Panc1 (cell line): ENCODE measurements around the gene FCRL4. TPM values are rescaled to one million over a fixed set of nuclear protein-coding genes. Genes with fewer than 3 reads are reported as not detected.

Source experiments
- ATAC-seq: fragments of 200-7000 bp; cut with Tn5 transposase; 2 replicates; pipeline ENCODE4 v1.9.1; 2020; ENCODE audit warnings: mild to moderate bottlenecking, moderate library complexity
- BruUV-seq: library from RNA; stranded (reverse); fragments of 400-500 nt; replicated peaks from 2 replicates; lab custom pipeline; 2021; lab: Mats Ljungman, UMichigan
- CTCF ChIA-PET: fragments of 300-600 bp; sonication (Branson Sonifier 250); formaldehyde crosslinking; loops from one replicate; lab custom pipeline; 2022; ENCODE audit warnings: antibody characterized with exemption; lab: Charles Lee
- POLR2A ChIA-PET: fragments of 300-600 bp; sonication (Branson Sonifier 250); formaldehyde crosslinking; loops from one replicate; lab custom pipeline; 2022; ENCODE audit warnings: antibody characterized with exemption; lab: Charles Lee
- DNase-seq: peaks from one replicate; pipeline ENCODE4 v3.0.0-alpha.2; 2010; ENCODE audit warnings: low read depth, low spot score
- H3K27ac ChIP-seq: 2 replicates; pipeline ENCODE4 v1.5.1; 2011; ENCODE audit warnings: mild to moderate bottlenecking, low read length, inconsistent platforms
- H3K27me3 ChIP-seq: fragments of 200-500 bp; sonication (Bioruptor generic); 2 replicates; pipeline ENCODE4 v1.6.0; 2014; ENCODE audit warnings: low read length, inconsistent platforms; ENCODE audit not compliant: control insufficient read depth, insufficient read depth
- H3K36me3 ChIP-seq: fragments of 200-500 bp; sonication (Bioruptor generic); 2 replicates; pipeline ENCODE4 v1.5.1; 2014; ENCODE audit warnings: inconsistent platforms, mild to moderate bottlenecking, low read length, moderate library complexity; ENCODE audit not compliant: control insufficient read depth, insufficient read depth
- H3K4me1 ChIP-seq: 2 replicates; pipeline ENCODE4 v1.5.1; 2011; ENCODE audit warnings: inconsistent platforms, mild to moderate bottlenecking, low read length, moderate library complexity; ENCODE audit not compliant: control insufficient read depth, insufficient read depth
- H3K4me3 ChIP-seq, 2 experiments: 2 replicates each; pipeline ENCODE4 v1.5.1; 2011 to 2012; ENCODE audit warnings: low read depth in 2 of 2, low read length in 2 of 2, mild to moderate bottlenecking in 2 of 2, inconsistent platforms in 1 of 2, moderate library complexity in 1 of 2
- H3K9me3 ChIP-seq: fragments of 200-500 bp; sonication (Bioruptor generic); 2 replicates; pipeline ENCODE4 v1.5.1; 2014; ENCODE audit warnings: low read depth, mild to moderate bottlenecking, inconsistent platforms, low read length, moderate library complexity; ENCODE audit not compliant: control insufficient read depth, insufficient read depth
- POLR2AphosphoS5 ChIP-seq: IDR thresholded peaks from 2 replicates; pipeline ENCODE4 v1.6.1; 2012; ENCODE audit warnings: mild to moderate bottlenecking, low read depth, low read length, moderate library complexity
- SIN3A ChIP-seq: IDR thresholded peaks from 2 replicates; pipeline ENCODE4 v1.6.1; 2012; ENCODE audit warnings: low read depth, mild to moderate bottlenecking, low read length, moderate library complexity, borderline replicate concordance; ENCODE audit not compliant: insufficient read depth
- TCF7L2 ChIP-seq: IDR thresholded peaks from 2 replicates; pipeline ENCODE4 v1.6.1; 2011; ENCODE audit warnings: mild to moderate bottlenecking, low read depth, low read length, inconsistent platforms
- in situ Hi-C: cut with HindIII; loops from 2 replicates; pipeline ENCODE4 v1.10.0; 2016; ENCODE audit warnings: low sequenced_read_pairs, low pct_unique_long_range_greater_than_20kb
- intact Hi-C: fragments of 100-400 bp; cut with micrococcal nuclease; formaldehyde crosslinking; loops from one replicate; pipeline ENCODE4 v1.10.0; 2022; ENCODE audit not compliant: unreplicated experiment
- total RNA-seq: library from RNA; stranded (reverse); gene quantifications from one replicate; pipeline ENCODE4 v1.2.1, GENCODE V29; 2021; ENCODE audit not compliant: unreplicated experiment
- TF ChIP-seq, protein P1 (sequence below): fragments of 450-650 bp; IDR thresholded peaks from 2 replicates; pipeline ENCODE4 v1.5.1; 2017; ENCODE audit warnings: mild to moderate bottlenecking
- TF ChIP-seq, protein P2 (sequence below), 2 experiments: IDR thresholded peaks; 2 replicates each; pipeline ENCODE4 v1.6.1; 2011 to 2012; ENCODE audit warnings: low read depth in 2 of 2, control low read depth in 1 of 2, low read length in 1 of 2, mild to moderate bottlenecking in 1 of 2, moderate library complexity in 1 of 2; ENCODE audit not compliant: insufficient read depth in 1 of 2

FCRL4 gene
- total RNA-seq, 1 experiment from 2014 or later: not detected

DNA sequence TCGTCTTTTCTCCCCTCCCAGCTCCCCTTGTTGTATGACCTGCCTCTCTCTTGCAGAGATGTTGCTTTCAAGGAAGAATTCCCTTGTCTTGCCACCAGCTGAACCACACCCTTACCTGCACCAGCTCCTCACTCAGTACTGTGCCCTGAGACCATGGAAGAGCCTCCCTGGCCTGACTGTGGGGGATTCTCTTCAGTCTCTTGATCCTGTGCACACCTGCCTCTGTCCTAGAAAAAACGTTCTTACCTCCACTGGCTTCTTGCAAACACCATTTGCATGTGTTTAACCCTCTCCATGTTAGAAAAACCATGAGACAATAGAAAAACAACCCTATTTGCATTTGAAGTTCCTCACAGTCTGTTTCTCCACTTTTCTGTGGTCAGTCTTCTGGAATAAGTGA, 43.3 kb upstream of the FCRL4 start:
- no peaks in the 10 kb centered on the region for H3K9me3 ChIP-seq
- H3K4me3 ChIP-seq: no peak overlapping the region
- H3K4me1 ChIP-seq: no peaks in the 10 kb centered on the region
- H3K36me3 ChIP-seq: no peaks in the 10 kb centered on the region
- H3K27ac ChIP-seq: no peak overlapping the region
- TF ChIP-seq, protein P1, sequence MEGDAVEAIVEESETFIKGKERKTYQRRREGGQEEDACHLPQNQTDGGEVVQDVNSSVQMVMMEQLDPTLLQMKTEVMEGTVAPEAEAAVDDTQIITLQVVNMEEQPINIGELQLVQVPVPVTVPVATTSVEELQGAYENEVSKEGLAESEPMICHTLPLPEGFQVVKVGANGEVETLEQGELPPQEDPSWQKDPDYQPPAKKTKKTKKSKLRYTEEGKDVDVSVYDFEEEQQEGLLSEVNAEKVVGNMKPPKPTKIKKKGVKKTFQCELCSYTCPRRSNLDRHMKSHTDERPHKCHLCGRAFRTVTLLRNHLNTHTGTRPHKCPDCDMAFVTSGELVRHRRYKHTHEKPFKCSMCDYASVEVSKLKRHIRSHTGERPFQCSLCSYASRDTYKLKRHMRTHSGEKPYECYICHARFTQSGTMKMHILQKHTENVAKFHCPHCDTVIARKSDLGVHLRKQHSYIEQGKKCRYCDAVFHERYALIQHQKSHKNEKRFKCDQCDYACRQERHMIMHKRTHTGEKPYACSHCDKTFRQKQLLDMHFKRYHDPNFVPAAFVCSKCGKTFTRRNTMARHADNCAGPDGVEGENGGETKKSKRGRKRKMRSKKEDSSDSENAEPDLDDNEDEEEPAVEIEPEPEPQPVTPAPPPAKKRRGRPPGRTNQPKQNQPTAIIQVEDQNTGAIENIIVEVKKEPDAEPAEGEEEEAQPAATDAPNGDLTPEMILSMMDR: no peak
- TF ChIP-seq SIN3A: no peak
- TF ChIP-seq TCF7L2: no peak
- TF ChIP-seq, protein P2, sequence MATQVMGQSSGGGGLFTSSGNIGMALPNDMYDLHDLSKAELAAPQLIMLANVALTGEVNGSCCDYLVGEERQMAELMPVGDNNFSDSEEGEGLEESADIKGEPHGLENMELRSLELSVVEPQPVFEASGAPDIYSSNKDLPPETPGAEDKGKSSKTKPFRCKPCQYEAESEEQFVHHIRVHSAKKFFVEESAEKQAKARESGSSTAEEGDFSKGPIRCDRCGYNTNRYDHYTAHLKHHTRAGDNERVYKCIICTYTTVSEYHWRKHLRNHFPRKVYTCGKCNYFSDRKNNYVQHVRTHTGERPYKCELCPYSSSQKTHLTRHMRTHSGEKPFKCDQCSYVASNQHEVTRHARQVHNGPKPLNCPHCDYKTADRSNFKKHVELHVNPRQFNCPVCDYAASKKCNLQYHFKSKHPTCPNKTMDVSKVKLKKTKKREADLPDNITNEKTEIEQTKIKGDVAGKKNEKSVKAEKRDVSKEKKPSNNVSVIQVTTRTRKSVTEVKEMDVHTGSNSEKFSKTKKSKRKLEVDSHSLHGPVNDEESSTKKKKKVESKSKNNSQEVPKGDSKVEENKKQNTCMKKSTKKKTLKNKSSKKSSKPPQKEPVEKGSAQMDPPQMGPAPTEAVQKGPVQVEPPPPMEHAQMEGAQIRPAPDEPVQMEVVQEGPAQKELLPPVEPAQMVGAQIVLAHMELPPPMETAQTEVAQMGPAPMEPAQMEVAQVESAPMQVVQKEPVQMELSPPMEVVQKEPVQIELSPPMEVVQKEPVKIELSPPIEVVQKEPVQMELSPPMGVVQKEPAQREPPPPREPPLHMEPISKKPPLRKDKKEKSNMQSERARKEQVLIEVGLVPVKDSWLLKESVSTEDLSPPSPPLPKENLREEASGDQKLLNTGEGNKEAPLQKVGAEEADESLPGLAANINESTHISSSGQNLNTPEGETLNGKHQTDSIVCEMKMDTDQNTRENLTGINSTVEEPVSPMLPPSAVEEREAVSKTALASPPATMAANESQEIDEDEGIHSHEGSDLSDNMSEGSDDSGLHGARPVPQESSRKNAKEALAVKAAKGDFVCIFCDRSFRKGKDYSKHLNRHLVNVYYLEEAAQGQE (IDR thresholded peaks at IDR 0.05; ENCODE audit: insufficient read depth in 1 of 2, low read depth in 2 of 2, low read length in 1 of 2): no peak
- TF ChIP-seq POLR2AphosphoS5: no peak
- in situ Hi-C loops: no loop called here
- intact Hi-C loops: no loop called here
- BruUV-seq: no TSS peak
- no peak for ATAC-seq
- no peaks in the 10 kb centered on the region for H3K27me3 ChIP-seq
- CTCF ChIA-PET: no interaction called here
- POLR2A ChIA-PET: no interaction called here
- DNase-seq: no peak

DNA sequence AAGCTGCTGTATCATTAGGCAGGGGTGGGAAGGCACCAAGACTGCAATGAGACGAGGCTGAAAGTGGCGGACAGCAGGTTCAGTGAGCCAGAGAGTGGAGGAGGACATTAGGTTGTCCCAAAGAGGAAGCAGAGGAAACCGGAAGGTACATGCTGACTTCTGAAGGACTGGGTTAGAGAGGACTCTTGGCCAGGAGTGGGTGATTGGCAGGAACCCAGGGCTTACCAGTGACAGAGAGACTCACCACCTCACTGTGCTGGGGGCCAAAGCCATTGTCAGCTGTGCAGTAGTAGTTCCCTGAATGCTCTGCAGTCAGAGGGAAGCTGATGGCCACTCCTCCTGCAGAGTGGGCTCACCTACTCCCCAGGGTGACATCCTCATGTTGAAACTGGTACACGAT, 41.9 kb upstream of the FCRL4 start:
- Histone ChIP-seq H3K27ac (no peak overlapping the region), H3K27me3 (no peaks in the 10 kb centered on the region), H3K9me3 (no peaks in the 10 kb centered on the region), H3K36me3 (no peaks in the 10 kb centered on the region), H3K4me1 (no peaks in the 10 kb centered on the region), H3K4me3 (no peak overlapping the region)
- DNase-seq (no peak), ATAC-seq (no peak)
- ChIA-PET POLR2A (no interaction called here), CTCF (no interaction called here)
- intact Hi-C loops (no loop called here), in situ Hi-C loops (no loop called here)
- no TSS peak for BruUV-seq
- TF ChIP-seq, protein P2 (IDR thresholded peaks at IDR 0.05; ENCODE audit: insufficient read depth in 1 of 2, low read depth in 2 of 2, low read length in 1 of 2): no peak
- TF ChIP-seq POLR2AphosphoS5 (no peak), SIN3A (no peak), TCF7L2 (no peak)
- TF ChIP-seq, protein P1: no peak
